SHP77 (cell line): Measurements from ENCODE around the gene AVL9.

ENCODE experiments used
- DNase-seq, 2 experiments: peaks; one replicate each; lab custom pipeline; 2025; lab: John Stamatoyannopoulos, UW

The AVL9 gene

GRCh38 chr7:32533276-32534029, 38.2 kb downstream of the AVL9 start:
- DNase-seq = no peak

GRCh38 chr7:32535162-32535702, 39.9 kb downstream of the AVL9 start:
- DNase-seq = no peak

GRCh38 chr7:32536016-32536415, 40.7 kb downstream of the AVL9 start:
- DNase-seq = no peak

- no peak for DNase-seq
Observed at GRCh38 chr7:32536585-32536984, 41.3 kb downstream of the AVL9 start.

GRCh38 chr7:32537760-32538159, 42.5 kb downstream of the AVL9 start:
- no peak for DNase-seq

- DNase-seq = no peak
Observed at GRCh38 chr7:32539366-32539765, 44.1 kb downstream of the AVL9 start.

- no peak for DNase-seq
Observed at GRCh38 chr7:32539919-32540531, 44.7 kb downstream of the AVL9 start.

GRCh38 chr7:32542595-32542994, 47.3 kb downstream of the AVL9 start:
- no peak for DNase-seq

- DNase-seq = no peak
Observed at GRCh38 chr7:32559480-32559879, 64.2 kb downstream of the AVL9 start.

GRCh38 chr7:32560075-32560474, 64.8 kb downstream of the AVL9 start:
- DNase-seq = no peak

- DNase-seq = no peak
Observed at GRCh38 chr7:32561613-32562012, 66.3 kb downstream of the AVL9 start.

- DNase-seq = peak; percentile 3
Observed at GRCh38 chr7:32564542-32564941, 69.3 kb downstream of the AVL9 start.

GRCh38 chr7:32569388-32570289, 74.3 kb downstream of the AVL9 start:
- no peak for DNase-seq

GRCh38 chr7:32573110-32573687, 77.9 kb downstream of the AVL9 start:
- DNase-seq = no peak

GRCh38 chr7:32574626-32575025, 79.3 kb downstream of the AVL9 start:
- no peak for DNase-seq

- no peak for DNase-seq
Observed at GRCh38 chr7:32577421-32577820, 82.1 kb downstream of the AVL9 start.

GRCh38 chr7:32579776-32580175, 84.5 kb downstream of the AVL9 start:
- no peak for DNase-seq

GRCh38 chr7:32580646-32581045, 85.4 kb downstream of the AVL9 start:
- no peak for DNase-seq

- DNase-seq = no peak
Observed at GRCh38 chr7:32582036-32582435, 86.7 kb downstream of the AVL9 start.

GRCh38 chr7:32583791-32584190, 88.5 kb downstream of the AVL9 start:
- no peak for DNase-seq

GRCh38 chr7:32586291-32587221, 91.3 kb downstream of the AVL9 start:
- DNase-seq = no peak
